BLaER1 (cell line): Measurements from ENCODE around the gene PLD1.

Experiments used
- H3K27ac ChIP-seq: shearing (Covaris generic); formaldehyde crosslinking; 2 replicates; pipeline ENCODE4 v1.8.1; 2022
- H3K27me3 ChIP-seq: shearing (Covaris generic); formaldehyde crosslinking; 2 replicates; pipeline ENCODE4 v1.8.1; 2022
- H3K36me3 ChIP-seq: shearing (Covaris generic); formaldehyde crosslinking; 2 replicates; pipeline ENCODE4 v1.8.1; 2022
- H3K4me1 ChIP-seq: shearing (Covaris generic); formaldehyde crosslinking; 2 replicates; pipeline ENCODE4 v1.8.1; 2022
- H3K4me2 ChIP-seq: shearing (Covaris generic); formaldehyde crosslinking; 2 replicates; pipeline ENCODE4 v1.8.1; 2022
- H3K4me3 ChIP-seq: shearing (Covaris generic); formaldehyde crosslinking; 2 replicates; pipeline ENCODE4 v1.8.1; 2022
- H3K9ac ChIP-seq: shearing (Covaris generic); formaldehyde crosslinking; 2 replicates; pipeline ENCODE4 v1.8.1; 2022
- H3K9me3 ChIP-seq: shearing (Covaris generic); formaldehyde crosslinking; 2 replicates; pipeline ENCODE4 v1.8.1; 2022
- H4K20me1 ChIP-seq: shearing (Covaris generic); formaldehyde crosslinking; 2 replicates; pipeline ENCODE4 v1.8.1; 2022
- Cebpa-rat ChIP-seq: shearing (Covaris generic); IDR thresholded peaks from 2 replicates; pipeline ENCODE4 v1.8.1; 2022

Gene PLD1

GRCh38 chr3:171680726-171681411 lies 129.4 kb downstream of the PLD1 start:
- no peaks in the 10 kb centered on the region for H3K4me1 ChIP-seq
- H3K27ac ChIP-seq, result no peak overlapping the region
- no peaks in the 10 kb centered on the region for H4K20me1 ChIP-seq
- no peaks in the 10 kb centered on the region for H3K9me3 ChIP-seq
- H3K4me2 ChIP-seq, result no peak overlapping the region
- H3K27me3 ChIP-seq, result no peaks in the 10 kb centered on the region
- no peak for TF ChIP-seq Cebpa-rat
- no peak overlapping the region for H3K9ac ChIP-seq
- H3K4me3 ChIP-seq, result no peak overlapping the region
- H3K36me3 ChIP-seq, result no peaks in the 10 kb centered on the region

DNA sequence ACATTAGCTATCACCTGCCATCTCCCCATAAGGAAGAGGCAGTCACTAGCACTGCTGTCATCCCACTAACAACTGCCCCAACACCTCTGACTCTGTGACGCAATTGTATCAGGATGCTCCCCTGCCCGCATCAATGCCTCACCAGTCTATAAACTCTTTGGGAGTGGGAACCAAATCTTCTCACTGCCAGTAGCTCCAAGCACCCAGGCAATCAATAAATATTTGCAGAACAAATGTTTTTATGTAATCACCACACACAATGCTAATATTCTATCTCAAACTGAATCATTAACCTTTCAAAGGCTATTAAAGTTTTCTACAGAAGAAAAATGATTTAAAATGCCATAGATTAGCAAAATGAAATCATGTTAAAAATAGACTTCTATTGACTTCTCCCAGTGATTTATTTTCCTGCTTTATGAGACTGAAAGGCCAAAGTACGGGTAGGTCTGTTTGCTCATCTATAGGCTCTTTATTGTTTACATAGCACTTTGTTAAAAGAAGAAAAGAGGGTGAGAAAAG lies 131.3 kb downstream of the PLD1 start:
- no peaks in the 10 kb centered on the region for H3K4me1 ChIP-seq
- H3K27me3 ChIP-seq, result no peaks in the 10 kb centered on the region
- no peaks in the 10 kb centered on the region for H3K36me3 ChIP-seq
- H3K9ac ChIP-seq, result no peak overlapping the region
- TF ChIP-seq Cebpa-rat, result no peak
- H4K20me1 ChIP-seq, result no peaks in the 10 kb centered on the region
- no peak overlapping the region for H3K4me3 ChIP-seq
- no peak overlapping the region for H3K27ac ChIP-seq
- H3K9me3 ChIP-seq, result no peaks in the 10 kb centered on the region
- H3K4me2 ChIP-seq, result no peak overlapping the region

DNA sequence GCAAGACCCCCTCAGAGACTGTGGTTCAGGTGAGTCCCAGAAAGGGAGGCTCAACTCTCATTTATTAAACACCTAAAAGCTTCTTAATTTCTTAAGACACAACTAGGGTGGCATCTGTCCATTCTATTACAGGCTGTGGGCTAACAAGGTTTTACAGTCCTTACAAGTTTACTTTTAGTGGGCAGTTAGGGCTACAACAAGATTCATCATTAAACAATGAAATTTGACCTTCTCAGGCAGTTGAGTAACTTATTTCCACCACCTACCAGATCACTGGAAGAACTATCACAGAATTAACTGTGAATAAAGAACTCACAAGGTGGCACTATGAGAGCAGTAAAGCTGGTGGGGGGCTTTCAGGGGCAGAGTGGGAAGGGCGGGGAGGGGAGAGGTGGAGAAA lies 132.6 kb downstream of the PLD1 start:
- Histone ChIP-seq H3K36me3 (no peaks in the 10 kb centered on the region), H3K27ac (no peak overlapping the region), H3K27me3 (no peaks in the 10 kb centered on the region), H3K4me3 (no peak overlapping the region), H3K9ac (no peak overlapping the region), H4K20me1 (no peaks in the 10 kb centered on the region), H3K9me3 (no peaks in the 10 kb centered on the region), H3K4me1 (no peaks in the 10 kb centered on the region), H3K4me2 (no peak overlapping the region)
- TF ChIP-seq Cebpa-rat, result no peak

GRCh38 chr3:171676601-171677175 lies 133.6 kb downstream of the PLD1 start:
- no peak for TF ChIP-seq Cebpa-rat
- Histone ChIP-seq H3K27me3 (no peaks in the 10 kb centered on the region), H3K27ac (no peak overlapping the region), H3K9me3 (no peaks in the 10 kb centered on the region), H3K4me3 (no peak overlapping the region), H3K36me3 (no peaks in the 10 kb centered on the region), H3K4me1 (no peaks in the 10 kb centered on the region), H3K9ac (no peak overlapping the region), H3K4me2 (no peak overlapping the region), H4K20me1 (no peaks in the 10 kb centered on the region)

DNA sequence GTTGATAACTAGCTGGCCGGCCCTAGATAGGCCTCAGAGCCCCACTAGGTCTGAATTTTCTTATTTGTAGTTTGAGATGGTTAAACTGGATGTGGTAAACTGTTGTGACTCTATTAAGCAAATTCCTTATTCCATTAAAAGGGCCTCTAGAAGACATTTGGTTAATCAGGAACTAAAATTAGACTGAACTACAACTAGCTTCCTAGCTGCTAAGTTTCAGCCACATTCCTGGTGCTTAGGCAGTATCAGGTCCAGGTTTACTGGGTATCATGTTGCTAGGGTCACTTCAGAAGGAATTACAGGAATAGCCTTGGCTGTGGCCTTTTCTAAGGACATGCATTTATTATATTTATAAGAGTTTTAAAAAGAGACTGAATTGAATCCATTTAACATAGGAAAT lies 136.3 kb downstream of the PLD1 start:
- Histone ChIP-seq H4K20me1 (no peaks in the 10 kb centered on the region), H3K4me2 (no peak overlapping the region), H3K4me3 (no peak overlapping the region), H3K9me3 (no peaks in the 10 kb centered on the region), H3K9ac (no peak overlapping the region), H3K27ac (no peak overlapping the region), H3K27me3 (no peaks in the 10 kb centered on the region), H3K36me3 (no peaks in the 10 kb centered on the region), H3K4me1 (no peaks in the 10 kb centered on the region)
- no peak for TF ChIP-seq Cebpa-rat

DNA sequence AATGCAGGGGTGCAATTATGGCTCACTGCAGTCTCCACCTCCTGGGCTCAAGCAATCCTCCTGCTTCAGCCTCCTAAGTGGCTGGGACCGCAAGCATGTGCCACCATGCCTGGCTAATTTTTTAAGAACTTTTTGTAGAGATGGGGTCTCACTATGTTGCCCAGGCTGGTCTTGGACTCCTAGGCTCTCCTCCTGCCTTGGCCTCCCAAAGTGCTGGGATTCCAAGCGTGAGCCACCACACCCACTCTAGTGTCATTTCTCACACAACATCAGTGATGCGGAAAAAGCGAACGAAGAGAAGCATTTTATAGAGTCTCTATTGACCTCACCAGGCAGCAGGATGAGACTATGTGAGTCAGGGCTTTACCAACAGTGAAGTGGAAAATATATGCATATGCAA lies 137.7 kb downstream of the PLD1 start:
- no peaks in the 10 kb centered on the region for H3K4me1 ChIP-seq
- H3K27me3 ChIP-seq, result no peaks in the 10 kb centered on the region
- no peaks in the 10 kb centered on the region for H3K9me3 ChIP-seq
- no peak overlapping the region for H3K9ac ChIP-seq
- no peaks in the 10 kb centered on the region for H3K36me3 ChIP-seq
- H4K20me1 ChIP-seq, result no peaks in the 10 kb centered on the region
- no peak for TF ChIP-seq Cebpa-rat
- H3K4me3 ChIP-seq, result no peak overlapping the region
- H3K27ac ChIP-seq, result no peak overlapping the region
- H3K4me2 ChIP-seq, result no peak overlapping the region

DNA sequence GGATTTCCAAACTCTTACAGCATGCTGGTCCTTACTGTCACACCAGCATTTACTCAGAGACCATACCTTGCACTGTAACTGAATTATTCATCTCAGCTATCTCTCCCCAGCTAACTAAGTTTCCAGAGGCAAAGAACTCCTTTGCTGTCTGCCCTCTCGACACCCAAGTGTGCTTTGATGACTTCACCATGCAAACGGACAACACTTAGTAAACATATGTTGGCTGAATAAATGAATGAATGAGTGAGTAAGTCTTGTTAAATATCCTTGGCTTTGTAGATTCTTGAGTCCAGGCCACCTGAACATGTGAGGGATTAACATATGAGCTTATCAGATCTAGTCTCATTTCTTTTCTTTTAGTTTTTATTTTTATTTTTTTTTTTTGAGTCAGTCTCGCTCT lies 138.2 kb downstream of the PLD1 start:
- no peak for TF ChIP-seq Cebpa-rat
- no peaks in the 10 kb centered on the region for H4K20me1 ChIP-seq
- H3K4me1 ChIP-seq, result no peaks in the 10 kb centered on the region
- no peak overlapping the region for H3K4me2 ChIP-seq
- no peaks in the 10 kb centered on the region for H3K9me3 ChIP-seq
- no peaks in the 10 kb centered on the region for H3K27me3 ChIP-seq
- H3K4me3 ChIP-seq, result no peak overlapping the region
- no peaks in the 10 kb centered on the region for H3K36me3 ChIP-seq
- no peak overlapping the region for H3K9ac ChIP-seq
- H3K27ac ChIP-seq, result no peak overlapping the region

DNA sequence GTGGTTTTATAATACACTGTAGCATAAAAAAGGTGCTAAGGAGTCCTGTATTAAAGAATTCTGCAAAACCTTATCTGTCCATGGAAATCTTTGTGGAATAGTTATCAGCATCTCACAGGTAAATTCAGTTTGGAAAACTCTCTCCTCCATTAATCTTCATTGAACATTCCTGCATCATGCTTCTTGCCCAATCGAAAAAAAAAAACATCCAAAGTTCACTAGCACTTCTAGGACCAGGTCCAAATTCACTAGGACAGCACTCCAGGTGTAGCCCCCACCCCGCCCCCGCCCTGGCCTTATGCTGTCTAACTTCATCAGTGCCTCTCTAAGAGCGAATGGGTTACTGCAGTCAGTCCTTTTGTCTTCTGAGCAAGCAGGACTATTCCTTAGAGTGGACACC lies 138.6 kb downstream of the PLD1 start:
- Histone ChIP-seq H3K9ac (no peak overlapping the region), H4K20me1 (no peaks in the 10 kb centered on the region), H3K4me1 (no peaks in the 10 kb centered on the region), H3K27me3 (no peaks in the 10 kb centered on the region), H3K4me2 (no peak overlapping the region), H3K27ac (no peak overlapping the region), H3K9me3 (no peaks in the 10 kb centered on the region), H3K4me3 (no peak overlapping the region), H3K36me3 (no peaks in the 10 kb centered on the region)
- no peak for TF ChIP-seq Cebpa-rat

DNA sequence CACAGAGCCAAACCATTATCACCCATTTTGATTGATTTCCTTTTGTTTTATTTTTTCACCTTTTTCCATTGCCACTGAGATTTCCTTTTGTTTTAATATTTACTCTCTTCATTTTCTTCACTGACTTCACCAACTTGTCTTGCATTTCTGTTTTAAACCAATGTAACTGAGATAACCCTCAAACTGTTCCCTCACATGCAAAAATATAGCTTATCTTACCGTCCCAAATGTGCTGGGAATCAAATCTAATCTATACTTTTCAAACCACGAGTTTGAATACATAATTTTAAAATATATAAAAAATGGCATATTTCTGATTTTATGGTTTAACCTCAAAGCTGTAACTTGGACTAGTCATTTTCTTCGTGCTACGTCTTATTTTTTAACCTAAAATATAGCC lies 143.8 kb downstream of the PLD1 start:
- H3K4me1 ChIP-seq, result no peaks in the 10 kb centered on the region
- H3K4me3 ChIP-seq, result no peak overlapping the region
- H3K9ac ChIP-seq, result no peak overlapping the region
- no peaks in the 10 kb centered on the region for H3K9me3 ChIP-seq
- H4K20me1 ChIP-seq, result no peaks in the 10 kb centered on the region
- TF ChIP-seq Cebpa-rat, result no peak
- H3K36me3 ChIP-seq, result no peaks in the 10 kb centered on the region
- no peaks in the 10 kb centered on the region for H3K27me3 ChIP-seq
- no peak overlapping the region for H3K27ac ChIP-seq
- H3K4me2 ChIP-seq, result no peak overlapping the region

DNA sequence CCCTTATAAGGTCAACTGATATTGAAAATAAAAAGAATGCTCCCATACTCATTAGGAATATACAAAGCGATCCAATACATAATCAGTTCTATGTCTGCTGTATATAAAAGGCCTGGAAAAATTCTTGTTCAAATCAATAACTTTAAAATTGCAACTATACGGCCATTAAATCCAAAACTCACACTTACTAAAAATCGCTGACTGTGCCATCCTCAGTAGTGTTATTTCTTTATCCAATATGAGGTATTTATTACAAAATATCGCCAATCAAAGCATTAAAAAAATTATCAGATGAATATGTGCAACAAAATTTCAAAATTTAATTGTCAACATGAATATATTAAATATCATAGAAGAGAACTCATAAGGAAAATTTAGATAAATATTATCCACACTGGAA lies 146.5 kb downstream of the PLD1 start:
- Histone ChIP-seq H3K9ac (no peak overlapping the region), H3K4me1 (no peaks in the 10 kb centered on the region), H3K27me3 (no peaks in the 10 kb centered on the region), H3K27ac (no peak overlapping the region), H3K9me3 (no peaks in the 10 kb centered on the region), H4K20me1 (no peaks in the 10 kb centered on the region), H3K4me2 (no peak overlapping the region), H3K36me3 (no peaks in the 10 kb centered on the region), H3K4me3 (no peak overlapping the region)
- TF ChIP-seq Cebpa-rat, result no peak

- H4K20me1 ChIP-seq, result no peaks in the 10 kb centered on the region
- no peaks in the 10 kb centered on the region for H3K36me3 ChIP-seq
- no peak overlapping the region for H3K27ac ChIP-seq
- no peak overlapping the region for H3K4me2 ChIP-seq
- H3K9ac ChIP-seq, result no peak overlapping the region
- no peaks in the 10 kb centered on the region for H3K4me1 ChIP-seq
- no peak for TF ChIP-seq Cebpa-rat
- H3K9me3 ChIP-seq, result no peaks in the 10 kb centered on the region
- H3K27me3 ChIP-seq, result no peaks in the 10 kb centered on the region
- no peak overlapping the region for H3K4me3 ChIP-seq
These were observed 148.8 kb downstream of the PLD1 start for GRCh38 chr3:171661484-171661883.
